CD14-positive monocyte (primary cell): ENCODE measurements around the gene TP53I13. TPM values are rescaled to one million over a fixed set of nuclear protein-coding genes. Genes with fewer than 3 reads are reported as not detected.
A peak's percentile ranks its signal among the peaks of the same experiment; 100 is the strongest.
"Not testable (repeated sequence)": the region's sequence is repeated elsewhere in the genome, so short reads cannot be mapped to it uniquely, and the experiment has no call there.

ENCODE experiments used
- DNase-seq, 3 donors: peaks; one replicate each; pipeline ENCODE4 v3.0.0-alpha.2; 2011 to 2022
- H2AFZ ChIP-seq: 2 replicates; pipeline ENCODE4 v1.6.0; 2012; ENCODE audit warnings: mild to moderate bottlenecking, low read depth, low read length, inconsistent platforms; ENCODE audit not compliant: insufficient read depth, poor library complexity, severe bottlenecking
- H3K27ac ChIP-seq, 2 donors: 1 replicate in 1 of 2; 2 replicates in 1 of 2; pipeline ENCODE4 v1.5.1; 2012 to 2013; ENCODE audit warnings: low read length in 2 of 2, control low read depth in 1 of 2, inconsistent platforms in 1 of 2, low read depth in 1 of 2, mild to moderate bottlenecking in 1 of 2
- H3K27me3 ChIP-seq, 2 donors: one replicate each; pipeline versions ENCODE4 v1.6.0 to v1.6.1; 2011 to 2013; ENCODE audit warnings: low read length in 2 of 2; ENCODE audit not compliant: control insufficient read depth in 2 of 2, insufficient read depth in 2 of 2
- H3K36me3 ChIP-seq, 2 donors: replicated peaks in 1 of 2; 1 replicate in 1 of 2; 2 replicates in 1 of 2; pipeline versions ENCODE4 v1.5.1 to v1.6.1; 2012 to 2013; ENCODE audit warnings: low read length in 2 of 2, control low read depth in 1 of 2, inconsistent platforms in 1 of 2, mild to moderate bottlenecking in 1 of 2; ENCODE audit not compliant: insufficient read depth in 2 of 2, control insufficient read depth in 1 of 2
- H3K4me1 ChIP-seq, 2 donors: 1 replicate in 1 of 2; 2 replicates in 1 of 2; pipeline versions ENCODE4 v1.5.1 to v1.6.1; 2012 to 2013; ENCODE audit warnings: low read length in 2 of 2, control low read depth in 1 of 2, inconsistent platforms in 1 of 2, mild to moderate bottlenecking in 1 of 2, moderate library complexity in 1 of 2; ENCODE audit not compliant: insufficient read depth in 2 of 2, control insufficient read depth in 1 of 2
- H3K4me2 ChIP-seq: replicated peaks from 2 replicates; pipeline ENCODE3; 2012; ENCODE audit warnings: low read length, moderate library complexity, mild to moderate bottlenecking; ENCODE audit not compliant: poor library complexity, severe bottlenecking; ENCODE audit errors: extremely low read depth
- H3K4me3 ChIP-seq, 3 experiments: fragments of 200-600 bp in 1 of 3; sonication (generic) in 1 of 3; replicated peaks in 1 of 3; 1 replicate in 2 of 3; 2 replicates in 1 of 3; pipeline ENCODE4 v1.5.1; 2011 to 2013; ENCODE audit warnings: low read length in 3 of 3, mild to moderate bottlenecking in 3 of 3, control low read depth in 2 of 3, low read depth in 2 of 3, inconsistent platforms in 1 of 3, moderate library complexity in 1 of 3
- H3K79me2 ChIP-seq: 2 replicates; pipeline ENCODE4 v1.6.0; 2012; ENCODE audit warnings: mild to moderate bottlenecking, control low read depth, inconsistent platforms, low read length, moderate library complexity; ENCODE audit not compliant: insufficient read depth
- H3K9ac ChIP-seq: 2 replicates; pipeline ENCODE4 v1.6.0; 2017; ENCODE audit warnings: low read length, mild to moderate bottlenecking; ENCODE audit not compliant: insufficient read depth, poor library complexity, severe bottlenecking
- H3K9me3 ChIP-seq, 2 donors: replicated peaks in 1 of 2; 1 replicate in 1 of 2; 2 replicates in 1 of 2; pipeline versions ENCODE4 v1.5.1 to v1.6.1; 2012 to 2013; ENCODE audit warnings: low read length in 2 of 2, control low read depth in 1 of 2; ENCODE audit not compliant: control insufficient read depth in 1 of 2, insufficient read depth in 1 of 2
- H4K20me1 ChIP-seq: 2 replicates; pipeline ENCODE4 v1.6.0; 2012; ENCODE audit warnings: mild to moderate bottlenecking, low read length, control low read depth, moderate library complexity; ENCODE audit not compliant: insufficient read depth
- H3K27ac Mint-ChIP-seq, 7 donors: one replicate each; pipeline ENCODE4 v1.8.0; 2020; ENCODE audit warnings: mild to moderate bottlenecking in 7 of 7, mixed read lengths in 7 of 7, moderate library complexity in 6 of 7, inconsistent platforms in 2 of 7
- H3K27me3 Mint-ChIP-seq, 3 donors: one replicate each; pipeline ENCODE4 v1.8.0; 2021 to 2022; ENCODE audit warnings: low read depth in 3 of 3, mild to moderate bottlenecking in 3 of 3, mixed read lengths in 3 of 3, moderate library complexity in 3 of 3, inconsistent platforms in 1 of 3
- H3K36me3 Mint-ChIP-seq, 2 donors: one replicate each; pipeline ENCODE4 v1.8.0; 2020; ENCODE audit warnings: mixed read lengths in 2 of 2, inconsistent platforms in 1 of 2, mild to moderate bottlenecking in 1 of 2
- H3K4me1 Mint-ChIP-seq: one replicate; pipeline ENCODE4 v1.8.0; 2020; ENCODE audit warnings: mild to moderate bottlenecking, mixed read lengths
- H3K4me3 Mint-ChIP-seq, 2 donors: one replicate each; pipeline ENCODE4 v1.8.0; 2020; ENCODE audit warnings: mild to moderate bottlenecking in 2 of 2, mixed read lengths in 2 of 2, moderate library complexity in 1 of 2
- H3K9me3 Mint-ChIP-seq, 7 donors: one replicate each; pipeline ENCODE4 v1.8.0; 2020 to 2022; ENCODE audit warnings: mixed read lengths in 7 of 7, mild to moderate bottlenecking in 6 of 7, moderate library complexity in 6 of 7, inconsistent platforms in 2 of 7
- whole genome bisulfite sequencing: methylation state at CpG from one replicate; pipeline ENCODE4 v1.1.5; 2013; ENCODE audit warnings: missing lambda C conversion rate; ENCODE audit not compliant: insufficient coverage; 5-methylcytosine and 5-hydroxymethylcytosine counted together
- intact Hi-C, 2 donors: fragments of 100-400 bp; cut with micrococcal nuclease; formaldehyde crosslinking; loops; one replicate each; pipeline versions ENCODE4 v1.15.0 to v1.15.1; 2023
- polyA plus RNA-seq, 3 donors: library from polyadenylated mRNA; depleted of rRNA in 1 of 3; unstranded in 2 of 3; stranded (reverse) in 1 of 3; fragments of 300-500 nt in 2 of 3; fragments of >200 nt in 1 of 3; fragmentation: Illumina TruSeq in 2 of 3; gene quantifications; 1 replicate in 2 of 3; 2 replicates in 1 of 3; pipeline ENCODE4 v1.2.3, GENCODE V29; 2012 to 2021
- TF ChIP-seq, protein P1 (sequence below): fragments of 200-600 bp; IDR thresholded peaks from one replicate; pipeline ENCODE4 v1.8.0; 2022; ENCODE audit warnings: antibody characterized with exemption, mild to moderate bottlenecking

The TP53I13 gene
- polyA plus RNA-seq, 3 donors = 9.4 to 58.6 (median 14.4) TPM

- H3K27me3 ChIP-seq = no peaks in the 10 kb centered on the region
- H3K4me3 Mint-ChIP-seq = no peak overlapping the region
- no peaks in the 10 kb centered on the region for H3K9me3 Mint-ChIP-seq
- TF ChIP-seq, protein P1, sequence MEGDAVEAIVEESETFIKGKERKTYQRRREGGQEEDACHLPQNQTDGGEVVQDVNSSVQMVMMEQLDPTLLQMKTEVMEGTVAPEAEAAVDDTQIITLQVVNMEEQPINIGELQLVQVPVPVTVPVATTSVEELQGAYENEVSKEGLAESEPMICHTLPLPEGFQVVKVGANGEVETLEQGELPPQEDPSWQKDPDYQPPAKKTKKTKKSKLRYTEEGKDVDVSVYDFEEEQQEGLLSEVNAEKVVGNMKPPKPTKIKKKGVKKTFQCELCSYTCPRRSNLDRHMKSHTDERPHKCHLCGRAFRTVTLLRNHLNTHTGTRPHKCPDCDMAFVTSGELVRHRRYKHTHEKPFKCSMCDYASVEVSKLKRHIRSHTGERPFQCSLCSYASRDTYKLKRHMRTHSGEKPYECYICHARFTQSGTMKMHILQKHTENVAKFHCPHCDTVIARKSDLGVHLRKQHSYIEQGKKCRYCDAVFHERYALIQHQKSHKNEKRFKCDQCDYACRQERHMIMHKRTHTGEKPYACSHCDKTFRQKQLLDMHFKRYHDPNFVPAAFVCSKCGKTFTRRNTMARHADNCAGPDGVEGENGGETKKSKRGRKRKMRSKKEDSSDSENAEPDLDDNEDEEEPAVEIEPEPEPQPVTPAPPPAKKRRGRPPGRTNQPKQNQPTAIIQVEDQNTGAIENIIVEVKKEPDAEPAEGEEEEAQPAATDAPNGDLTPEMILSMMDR = no peak
- intact Hi-C loops = no loop called here
- H3K4me2 ChIP-seq = no peak overlapping the region
- peaks cover 8% of the 10 kb centered on the region for H3K79me2 ChIP-seq
- H3K9me3 ChIP-seq = no peaks in the 10 kb centered on the region
- peaks cover 8% of the 10 kb centered on the region in 2 donors for H3K36me3 Mint-ChIP-seq
- H2AFZ ChIP-seq = no peak overlapping the region
- no peaks in the 10 kb centered on the region for H3K27me3 Mint-ChIP-seq
- no peaks in the 10 kb centered on the region for H3K36me3 ChIP-seq
- H3K4me3 ChIP-seq = no peak overlapping the region
- peaks cover 32 to 35% of the 10 kb centered on the region in 2 donors for H3K4me1 ChIP-seq
- no peak for DNase-seq
- peaks cover 38% of the 10 kb centered on the region for H3K4me1 Mint-ChIP-seq
- H3K27ac ChIP-seq = no peak overlapping the region
- no peak overlapping the region for H3K9ac ChIP-seq
- no peak overlapping the region for H3K27ac Mint-ChIP-seq
- no peaks in the 10 kb centered on the region for H4K20me1 ChIP-seq
Measured at GRCh38 chr17:29557739-29558116, 10.8 kb upstream of the TP53I13 start.

- H3K27ac Mint-ChIP-seq = peak overlapping the region in 2 of 7 donors; percentile 35 to 50
- H3K4me1 Mint-ChIP-seq = peaks cover 42% of the 10 kb centered on the region
- H2AFZ ChIP-seq, H3K9me3 ChIP-seq, H3K4me3 ChIP-seq, H3K27me3 Mint-ChIP-seq, H3K9ac ChIP-seq, H3K27ac ChIP-seq, H3K4me3 Mint-ChIP-seq, H3K27me3 ChIP-seq, H3K9me3 Mint-ChIP-seq, H3K36me3 ChIP-seq, H4K20me1 ChIP-seq, intact Hi-C loops, H3K4me2 ChIP-seq, DNase-seq: not testable (repeated sequence)
- peaks cover 10% of the 10 kb centered on the region in 2 donors for H3K36me3 Mint-ChIP-seq
- WGBS = 100% methylated on average over 2 of the region's 5 CpGs
- Histone ChIP-seq H3K4me1 (peaks cover 35 to 38% of the 10 kb centered on the region in 2 donors), H3K79me2 (peaks cover 12% of the 10 kb centered on the region)
Measured at GRCh38 chr17:29558139-29558538, 10.4 kb upstream of the TP53I13 start.
